HEK293T (cell line): ENCODE measurements around the gene CHML.

Experiments used
- ARNT ChIP-seq: fragments of 450-650 bp; IDR thresholded peaks from 2 replicates; pipeline ENCODE4 v1.6.1; 2017; ENCODE audit warnings: mild to moderate bottlenecking
- BHLHE40 ChIP-seq: fragments of 450-650 bp; IDR thresholded peaks from 2 replicates; pipeline ENCODE4 v1.6.1; 2016; ENCODE audit warnings: mild to moderate bottlenecking, moderate library complexity, borderline replicate concordance
- HDGF ChIP-seq: fragments of 450-650 bp; IDR thresholded peaks from 2 replicates; pipeline ENCODE4 v1.6.1; 2017; ENCODE audit warnings: antibody characterized with exemption, borderline replicate concordance
- SP1 ChIP-seq: fragments of 450-650 bp; IDR thresholded peaks from 2 replicates; pipeline ENCODE4 v1.6.1; 2017
- SUZ12 ChIP-seq: fragments of 450-650 bp; IDR thresholded peaks from 2 replicates; pipeline ENCODE4 v1.6.1; 2016; ENCODE audit warnings: mild to moderate bottlenecking

DNA sequence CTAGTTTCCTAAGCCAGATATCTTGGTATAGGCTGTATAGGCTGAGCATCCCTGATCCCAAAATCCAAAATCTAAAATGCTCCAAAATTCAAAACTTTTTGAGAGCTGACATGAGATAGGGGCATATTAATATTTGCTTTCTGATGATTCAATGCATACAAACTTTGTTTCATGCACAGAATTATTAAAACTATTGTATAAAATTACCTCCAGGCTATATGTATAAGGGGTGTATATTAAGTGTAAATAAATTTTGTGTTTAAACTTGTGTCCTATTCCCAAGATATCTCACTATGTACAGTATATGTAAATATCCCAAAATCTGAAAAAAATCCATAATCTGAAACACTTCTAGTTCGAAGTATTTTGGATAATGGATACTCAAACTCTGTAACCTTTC, 14.5 kb upstream of the CHML start:
- TF ChIP-seq ARNT (no peak), SP1 (no peak), BHLHE40 (no peak), SUZ12 (no peak), HDGF (no peak)
